ENCODE measurements around the gene ZNF438.

The ZNF438 gene

GRCh38 chr10:30883751-30884150 is 147.9 kb downstream of the ZNF438 start:
- no peak for DNase-seq (ENCODE audit: low read depth in 2 of 2)

- no peak for DNase-seq (ENCODE audit: low read depth in 2 of 2)
These were observed 148.5 kb downstream of the ZNF438 start for GRCh38 chr10:30883116-30883515.

GRCh38 chr10:30882281-30882680 is 149.4 kb downstream of the ZNF438 start:
- no peak for DNase-seq (ENCODE audit: low read depth in 2 of 2)

- DNase-seq (ENCODE audit: low read depth in 2 of 2): no peak
These were observed 152.7 kb downstream of the ZNF438 start for GRCh38 chr10:30878920-30879319.

GRCh38 chr10:30877111-30877510 is 154.6 kb downstream of the ZNF438 start:
- no peak for DNase-seq (ENCODE audit: low read depth in 2 of 2)

GRCh38 chr10:30873411-30873810 is 158.3 kb downstream of the ZNF438 start:
- no peak for DNase-seq (ENCODE audit: low read depth in 2 of 2)

- DNase-seq (ENCODE audit: low read depth in 2 of 2): no peak
These were observed 160.8 kb downstream of the ZNF438 start for GRCh38 chr10:30870896-30871295.

GRCh38 chr10:30869566-30869965 is 162.1 kb downstream of the ZNF438 start:
- DNase-seq (ENCODE audit: low read depth in 2 of 2): no peak

- DNase-seq (ENCODE audit: low read depth in 2 of 2): no peak
These were observed 163.1 kb downstream of the ZNF438 start for GRCh38 chr10:30868611-30869010.

GRCh38 chr10:30866896-30867295 is 164.8 kb downstream of the ZNF438 start:
- no peak for DNase-seq (ENCODE audit: low read depth in 2 of 2)

GRCh38 chr10:30865141-30865926 is 166.3 kb downstream of the ZNF438 start:
- no peak for DNase-seq (ENCODE audit: low read depth in 2 of 2)

- no peak for DNase-seq (ENCODE audit: low read depth in 2 of 2)
These were observed 168.0 kb downstream of the ZNF438 start for GRCh38 chr10:30863516-30864210.

- no peak for DNase-seq (ENCODE audit: low read depth in 2 of 2)
These were observed 169.2 kb downstream of the ZNF438 start for GRCh38 chr10:30862486-30862885.

- DNase-seq (ENCODE audit: low read depth in 2 of 2): no peak
These were observed 169.7 kb downstream of the ZNF438 start for GRCh38 chr10:30861976-30862375.

GRCh38 chr10:30861221-30861620 is 170.4 kb downstream of the ZNF438 start:
- no peak for DNase-seq (ENCODE audit: low read depth in 2 of 2)

- DNase-seq (ENCODE audit: low read depth in 2 of 2): no peak
These were observed 173.2 kb downstream of the ZNF438 start for GRCh38 chr10:30858499-30858898.

- DNase-seq (ENCODE audit: low read depth in 2 of 2): no peak
These were observed 173.9 kb downstream of the ZNF438 start for GRCh38 chr10:30857803-30858202.

GRCh38 chr10:30855131-30855530 is 176.5 kb downstream of the ZNF438 start:
- no peak for DNase-seq (ENCODE audit: low read depth in 2 of 2)

GRCh38 chr10:30854656-30855055 is 177.0 kb downstream of the ZNF438 start:
- DNase-seq (ENCODE audit: low read depth in 2 of 2): no peak

- no peak for DNase-seq (ENCODE audit: low read depth in 2 of 2)
These were observed 178.6 kb downstream of the ZNF438 start for GRCh38 chr10:30853066-30853465.

- no peak for DNase-seq (ENCODE audit: low read depth in 2 of 2)
These were observed 180.9 kb downstream of the ZNF438 start for GRCh38 chr10:30850776-30851175.

GRCh38 chr10:30849231-30850035 is 182.2 kb downstream of the ZNF438 start:
- no peak for DNase-seq (ENCODE audit: low read depth in 2 of 2)

Data from stimulated activated CD4-positive, alpha-beta T cell treated with anti-CD3 and anti-CD28 coated beads, Interleukin-12 subunit alpha, Interleukin-12 subunit beta, amount 100 ng/mL, for 24 hours (primary cell).